ENCODE data around the gene AP2B1.

AP2B1 gene

DNA sequence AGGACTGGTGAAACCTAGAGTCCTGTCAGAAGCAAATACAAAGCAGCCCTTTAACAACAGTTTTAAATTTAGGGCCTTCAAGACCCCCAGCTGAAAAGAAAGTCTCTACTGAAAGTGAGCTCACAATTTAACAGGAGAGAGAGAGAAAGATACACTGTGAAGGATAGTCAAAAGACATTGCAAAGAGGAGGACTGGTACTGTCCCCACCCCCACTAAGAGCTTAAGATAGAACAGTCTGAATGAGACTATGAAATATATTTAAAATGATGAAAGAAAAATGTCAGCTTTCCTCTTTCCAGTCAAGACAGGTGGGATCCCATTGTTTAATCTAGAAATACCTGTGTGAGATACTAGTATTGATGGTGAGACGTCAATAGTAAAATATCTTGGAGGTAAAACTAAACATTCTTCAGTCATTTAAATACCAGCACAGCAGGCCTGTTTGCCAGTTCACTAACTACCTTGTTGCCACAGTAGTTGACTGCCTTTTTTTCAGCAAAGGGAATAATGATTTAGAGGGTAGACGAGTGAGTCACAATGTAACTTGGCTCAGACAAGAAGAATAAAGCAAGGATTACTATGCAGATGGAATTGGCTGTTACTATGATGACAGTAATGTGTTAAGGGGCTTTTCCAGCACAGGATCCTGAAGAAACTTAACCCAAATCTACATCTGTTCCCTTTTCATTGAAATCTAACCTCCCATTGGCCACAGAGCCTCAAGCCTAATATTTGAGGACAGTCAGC, 97.1 kb downstream of the AP2B1 start:
- peak; percentile 2 for DNase-seq (ENCODE audit: extremely low read depth, low read depth)
- H3K4me3 ChIP-seq (replicated peaks; ENCODE audit: low read depth, low read length): no peak overlapping the region

DNA sequence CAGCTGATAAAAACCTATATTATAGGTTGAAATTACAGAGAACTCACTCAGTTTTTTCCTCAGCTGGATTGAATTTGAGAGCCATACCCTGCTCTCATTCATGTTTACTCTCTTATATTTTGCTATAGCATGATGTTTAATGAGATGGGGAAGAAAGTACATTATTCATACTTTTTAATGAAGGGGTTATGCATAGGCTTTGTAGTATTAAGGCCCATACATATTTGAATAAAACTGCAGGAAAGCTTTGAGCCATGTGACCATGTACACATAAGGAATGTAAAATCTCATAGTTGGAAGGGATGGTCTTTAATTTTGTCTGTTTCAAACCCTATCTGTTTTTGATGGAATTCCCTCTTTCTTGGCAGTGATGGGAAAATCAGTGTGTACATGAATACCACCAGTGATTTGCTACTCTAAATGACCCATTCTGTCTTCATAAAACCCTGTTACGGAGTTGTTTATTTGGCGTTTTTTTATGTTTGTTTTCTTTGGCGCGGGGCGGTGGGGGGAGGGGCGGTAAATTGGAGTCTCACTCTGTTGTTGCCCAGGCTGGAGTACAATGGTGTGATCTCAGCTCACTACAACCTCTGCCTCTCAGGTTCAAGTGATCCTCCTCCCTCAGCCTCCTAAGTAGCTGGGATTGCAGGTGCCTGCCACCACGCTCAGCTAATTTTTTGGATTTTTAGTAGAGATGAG, 105.5 kb downstream of the AP2B1 start:
- TF ChIP-seq, protein P1, sequence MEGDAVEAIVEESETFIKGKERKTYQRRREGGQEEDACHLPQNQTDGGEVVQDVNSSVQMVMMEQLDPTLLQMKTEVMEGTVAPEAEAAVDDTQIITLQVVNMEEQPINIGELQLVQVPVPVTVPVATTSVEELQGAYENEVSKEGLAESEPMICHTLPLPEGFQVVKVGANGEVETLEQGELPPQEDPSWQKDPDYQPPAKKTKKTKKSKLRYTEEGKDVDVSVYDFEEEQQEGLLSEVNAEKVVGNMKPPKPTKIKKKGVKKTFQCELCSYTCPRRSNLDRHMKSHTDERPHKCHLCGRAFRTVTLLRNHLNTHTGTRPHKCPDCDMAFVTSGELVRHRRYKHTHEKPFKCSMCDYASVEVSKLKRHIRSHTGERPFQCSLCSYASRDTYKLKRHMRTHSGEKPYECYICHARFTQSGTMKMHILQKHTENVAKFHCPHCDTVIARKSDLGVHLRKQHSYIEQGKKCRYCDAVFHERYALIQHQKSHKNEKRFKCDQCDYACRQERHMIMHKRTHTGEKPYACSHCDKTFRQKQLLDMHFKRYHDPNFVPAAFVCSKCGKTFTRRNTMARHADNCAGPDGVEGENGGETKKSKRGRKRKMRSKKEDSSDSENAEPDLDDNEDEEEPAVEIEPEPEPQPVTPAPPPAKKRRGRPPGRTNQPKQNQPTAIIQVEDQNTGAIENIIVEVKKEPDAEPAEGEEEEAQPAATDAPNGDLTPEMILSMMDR (IDR thresholded peaks at IDR 0.05; ENCODE audit: low read depth, low read length, missing control alignments): no peak
- no peak overlapping the region for H3K4me3 ChIP-seq (replicated peaks; ENCODE audit: low read depth, low read length)
- DNase-seq (ENCODE audit: extremely low read depth, low read depth): no peak

More for the DNA sequence above, 97.1 kb downstream of the AP2B1 start:
- TF ChIP-seq, protein P1 (IDR thresholded peaks at IDR 0.05; ENCODE audit: low read depth, low read length, missing control alignments): no peak

DNA sequence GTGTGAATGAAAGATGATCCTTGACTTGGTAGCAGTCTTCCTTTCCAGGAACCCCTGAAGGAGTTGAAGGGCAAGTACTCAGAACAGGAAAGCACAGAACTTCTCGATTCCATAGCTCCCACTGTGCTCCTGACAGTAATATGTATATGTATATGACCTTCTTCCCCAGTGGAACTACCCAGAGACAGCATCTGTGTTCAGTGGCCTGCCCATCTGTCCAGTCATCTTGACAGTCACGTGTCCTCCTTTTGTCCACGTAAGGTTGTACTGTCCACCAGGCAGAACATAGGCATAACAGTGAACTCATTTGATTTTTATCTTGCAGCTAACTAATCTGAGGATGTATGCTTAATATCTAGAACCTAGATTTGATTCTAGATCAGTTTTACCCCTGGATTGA, 106.5 kb downstream of the AP2B1 start:
- H3K4me3 ChIP-seq (replicated peaks; ENCODE audit: low read depth, low read length): no peak overlapping the region
- no peak for DNase-seq (ENCODE audit: extremely low read depth, low read depth)

DNA sequence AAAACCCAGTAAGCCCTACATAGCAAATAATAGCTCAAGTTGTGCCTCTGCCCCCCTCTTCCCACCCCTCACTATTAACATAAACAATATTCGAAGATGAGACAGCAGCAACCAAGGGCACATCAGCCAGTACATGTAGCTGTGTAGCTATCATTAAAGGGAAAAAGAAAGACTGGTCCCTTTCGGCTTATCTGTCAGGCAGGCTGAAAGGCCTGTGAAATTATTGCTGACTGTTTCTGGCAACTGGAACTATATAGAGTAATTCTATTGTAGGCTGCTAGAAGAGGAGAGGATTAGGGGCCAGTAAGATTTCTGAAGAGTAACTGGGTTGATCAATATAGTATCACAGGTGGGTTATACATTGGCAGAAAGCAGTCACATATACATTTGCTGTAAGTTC, 107.8 kb downstream of the AP2B1 start:
- no peak overlapping the region for H3K4me3 ChIP-seq (replicated peaks; ENCODE audit: low read depth, low read length)
- no peak for DNase-seq (ENCODE audit: extremely low read depth, low read depth)
- TF ChIP-seq, protein P1 (IDR thresholded peaks at IDR 0.05; ENCODE audit: low read depth, low read length, missing control alignments): no peak

More for the DNA sequence above, 106.5 kb downstream of the AP2B1 start:
- TF ChIP-seq, protein P1 (IDR thresholded peaks at IDR 0.05; ENCODE audit: low read depth, low read length, missing control alignments): no peak

DNA sequence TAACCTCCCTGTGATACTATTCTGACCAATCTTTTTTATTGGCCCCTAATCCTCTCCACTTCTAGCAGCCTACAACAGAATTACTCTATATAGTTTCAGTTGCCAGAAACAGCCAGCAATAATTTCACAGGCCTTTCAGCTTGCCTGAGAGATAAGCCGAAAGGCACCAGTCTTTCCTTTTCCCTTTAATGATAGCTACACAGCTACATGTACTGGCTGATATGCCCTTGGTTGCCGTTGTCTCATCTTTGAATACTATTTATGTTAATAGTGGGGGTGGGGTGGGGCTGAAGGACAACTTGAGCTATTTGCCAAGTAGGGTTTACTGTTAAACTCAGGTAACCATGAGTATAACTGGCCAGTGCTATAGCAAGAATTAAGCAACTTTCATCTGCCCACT, 108.5 kb downstream of the AP2B1 start:
- TF ChIP-seq, protein P1 (IDR thresholded peaks at IDR 0.05; ENCODE audit: low read depth, low read length, missing control alignments): no peak
- no peak for DNase-seq (ENCODE audit: extremely low read depth, low read depth)
- no peak overlapping the region for H3K4me3 ChIP-seq (replicated peaks; ENCODE audit: low read depth, low read length)

DNA sequence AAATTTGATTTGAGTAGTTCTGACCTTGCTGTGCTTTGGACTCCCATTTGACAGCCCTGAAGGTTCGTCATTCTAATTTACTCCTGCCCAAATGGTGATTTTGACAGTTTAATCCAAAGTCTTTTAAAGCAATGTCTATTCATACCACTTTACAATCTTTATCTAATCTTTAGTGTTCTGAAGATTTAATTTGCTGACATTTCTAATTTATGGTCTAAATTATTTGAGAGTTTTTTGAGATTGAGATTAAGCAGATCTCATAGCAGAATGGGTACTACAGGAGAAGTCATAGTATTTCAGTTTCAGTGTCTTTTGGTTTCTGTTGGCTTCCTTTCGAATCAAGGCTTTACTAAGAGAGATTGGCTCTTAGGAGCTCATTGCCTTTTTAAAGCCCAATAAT, 111.7 kb downstream of the AP2B1 start:
- TF ChIP-seq, protein P1 (IDR thresholded peaks at IDR 0.05; ENCODE audit: low read depth, low read length, missing control alignments): no peak
- DNase-seq (ENCODE audit: extremely low read depth, low read depth): no peak
- H3K4me3 ChIP-seq (replicated peaks; ENCODE audit: low read depth, low read length): no peak overlapping the region

Measured in HFF-Myc (cell line).